ENCODE results near the gene SLC7A1. TPM values are rescaled to one million over a fixed set of nuclear protein-coding genes. Genes with fewer than 3 reads are reported as not detected.

SLC7A1 gene
- total RNA-seq, 4 donors from 2014 or later: 72.6 to 101 (median 86.7) TPM

DNA sequence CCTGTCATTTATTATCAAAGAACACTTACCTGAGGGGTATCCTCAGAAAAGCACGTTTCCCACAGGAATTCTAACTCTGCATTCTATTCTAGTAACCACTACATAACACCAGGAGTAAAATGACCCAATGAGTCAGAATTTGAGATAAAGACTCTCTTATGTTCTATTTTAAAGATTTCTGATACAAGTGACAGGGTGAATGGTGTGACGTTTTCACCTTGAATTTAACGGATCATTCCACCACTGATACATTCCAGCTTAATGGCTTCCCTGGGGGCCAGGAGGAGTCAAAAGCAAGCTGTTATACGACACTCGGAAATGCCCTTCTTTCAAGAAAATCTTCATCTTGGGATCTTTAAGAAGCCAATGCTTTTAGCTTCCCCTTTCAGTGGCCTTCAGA, 55.2 kb downstream of the SLC7A1 start:
- Histone ChIP-seq H3K9me3 (no peaks in the 10 kb centered on the region), H3K27ac (no peak overlapping the region), H3K4me1 (peaks cover 27% of the 10 kb centered on the region), H3K36me3 (peaks cover 10% of the 10 kb centered on the region), H3K4me3 (no peak overlapping the region), H3K27me3 (no peaks in the 10 kb centered on the region)
- TF ChIP-seq POLR2AphosphoS5 (IDR thresholded peaks at IDR 0.05): no peak
- TF ChIP-seq, protein P1, sequence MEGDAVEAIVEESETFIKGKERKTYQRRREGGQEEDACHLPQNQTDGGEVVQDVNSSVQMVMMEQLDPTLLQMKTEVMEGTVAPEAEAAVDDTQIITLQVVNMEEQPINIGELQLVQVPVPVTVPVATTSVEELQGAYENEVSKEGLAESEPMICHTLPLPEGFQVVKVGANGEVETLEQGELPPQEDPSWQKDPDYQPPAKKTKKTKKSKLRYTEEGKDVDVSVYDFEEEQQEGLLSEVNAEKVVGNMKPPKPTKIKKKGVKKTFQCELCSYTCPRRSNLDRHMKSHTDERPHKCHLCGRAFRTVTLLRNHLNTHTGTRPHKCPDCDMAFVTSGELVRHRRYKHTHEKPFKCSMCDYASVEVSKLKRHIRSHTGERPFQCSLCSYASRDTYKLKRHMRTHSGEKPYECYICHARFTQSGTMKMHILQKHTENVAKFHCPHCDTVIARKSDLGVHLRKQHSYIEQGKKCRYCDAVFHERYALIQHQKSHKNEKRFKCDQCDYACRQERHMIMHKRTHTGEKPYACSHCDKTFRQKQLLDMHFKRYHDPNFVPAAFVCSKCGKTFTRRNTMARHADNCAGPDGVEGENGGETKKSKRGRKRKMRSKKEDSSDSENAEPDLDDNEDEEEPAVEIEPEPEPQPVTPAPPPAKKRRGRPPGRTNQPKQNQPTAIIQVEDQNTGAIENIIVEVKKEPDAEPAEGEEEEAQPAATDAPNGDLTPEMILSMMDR (IDR thresholded peaks at IDR 0.05): no peak
- TF ChIP-seq EP300 (IDR thresholded peaks at IDR 0.05): no peak
- TF ChIP-seq POLR2A (IDR thresholded peaks at IDR 0.05): no peak
- 47% methylated on average over 5 of the region's 5 CpGs for WGBS
- DNase-seq (ENCODE audit: low spot score in 2 of 2): no peak

DNA sequence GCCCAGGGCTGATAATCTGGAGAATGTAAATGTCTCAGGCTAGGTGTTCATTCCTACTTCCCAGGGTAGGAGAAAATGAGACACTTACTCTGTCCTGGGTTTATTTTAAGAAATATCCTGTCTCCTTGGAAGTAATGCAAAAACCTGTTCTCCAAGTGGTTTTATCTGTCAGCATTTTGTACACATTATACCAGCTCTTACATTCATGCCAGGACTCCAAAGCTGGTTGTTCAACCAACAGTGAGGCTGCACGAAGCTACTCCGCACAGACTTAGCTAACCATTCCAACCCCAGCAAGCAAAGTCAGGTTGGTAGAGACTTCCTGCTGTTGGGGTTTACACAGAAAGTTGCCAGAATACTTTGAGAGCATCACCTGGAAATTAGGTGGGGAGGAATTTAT, 55.6 kb downstream of the SLC7A1 start:
- Histone ChIP-seq H3K27ac (no peak overlapping the region), H3K27me3 (no peaks in the 10 kb centered on the region), H3K4me1 (peaks cover 27% of the 10 kb centered on the region), H3K4me3 (no peak overlapping the region), H3K9me3 (no peaks in the 10 kb centered on the region), H3K36me3 (peaks cover 12% of the 10 kb centered on the region)
- TF ChIP-seq, protein P1 (IDR thresholded peaks at IDR 0.05): no peak
- TF ChIP-seq POLR2AphosphoS5 (IDR thresholded peaks at IDR 0.05): no peak
- TF ChIP-seq EP300 (IDR thresholded peaks at IDR 0.05): no peak
- no peak for TF ChIP-seq POLR2A (IDR thresholded peaks at IDR 0.05)
- no peak for DNase-seq (ENCODE audit: low spot score in 2 of 2)
- WGBS: 55% methylated on average over 2 of the region's 2 CpGs

DNA sequence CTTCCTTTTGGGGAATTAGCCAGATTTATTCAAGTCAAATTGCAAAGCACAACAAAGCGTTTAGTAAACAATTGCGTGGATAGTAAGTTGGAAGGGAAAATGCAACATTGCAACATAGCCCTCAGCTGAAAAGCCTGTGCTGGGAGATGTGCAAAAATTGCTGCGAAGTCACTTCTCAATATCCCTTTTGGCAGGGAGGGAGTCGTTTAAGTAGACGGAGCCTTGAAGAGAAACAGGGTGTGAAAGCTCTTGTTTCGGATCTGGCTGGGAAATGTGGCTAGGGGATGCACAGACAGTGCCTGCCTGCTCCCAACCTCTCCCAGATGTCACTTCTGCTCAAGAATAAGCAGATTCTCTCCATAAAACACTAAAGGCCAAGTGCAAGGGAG, 56.8 kb downstream of the SLC7A1 start:
- no peaks in the 10 kb centered on the region for H3K9me3 ChIP-seq
- peaks cover 27% of the 10 kb centered on the region for H3K4me1 ChIP-seq
- no peak for TF ChIP-seq EP300 (IDR thresholded peaks at IDR 0.05)
- no peak for TF ChIP-seq POLR2A (IDR thresholded peaks at IDR 0.05)
- TF ChIP-seq, protein P1 (IDR thresholded peaks at IDR 0.05): no peak
- TF ChIP-seq POLR2AphosphoS5 (IDR thresholded peaks at IDR 0.05): no peak
- H3K4me3 ChIP-seq: no peak overlapping the region
- no peak for DNase-seq (ENCODE audit: low spot score in 2 of 2)
- H3K27ac ChIP-seq: peak overlapping the region; percentile 24
- peaks cover 21% of the 10 kb centered on the region for H3K36me3 ChIP-seq
- H3K27me3 ChIP-seq: no peaks in the 10 kb centered on the region
- WGBS: 46% methylated on average over 6 of the region's 6 CpGs

DNA sequence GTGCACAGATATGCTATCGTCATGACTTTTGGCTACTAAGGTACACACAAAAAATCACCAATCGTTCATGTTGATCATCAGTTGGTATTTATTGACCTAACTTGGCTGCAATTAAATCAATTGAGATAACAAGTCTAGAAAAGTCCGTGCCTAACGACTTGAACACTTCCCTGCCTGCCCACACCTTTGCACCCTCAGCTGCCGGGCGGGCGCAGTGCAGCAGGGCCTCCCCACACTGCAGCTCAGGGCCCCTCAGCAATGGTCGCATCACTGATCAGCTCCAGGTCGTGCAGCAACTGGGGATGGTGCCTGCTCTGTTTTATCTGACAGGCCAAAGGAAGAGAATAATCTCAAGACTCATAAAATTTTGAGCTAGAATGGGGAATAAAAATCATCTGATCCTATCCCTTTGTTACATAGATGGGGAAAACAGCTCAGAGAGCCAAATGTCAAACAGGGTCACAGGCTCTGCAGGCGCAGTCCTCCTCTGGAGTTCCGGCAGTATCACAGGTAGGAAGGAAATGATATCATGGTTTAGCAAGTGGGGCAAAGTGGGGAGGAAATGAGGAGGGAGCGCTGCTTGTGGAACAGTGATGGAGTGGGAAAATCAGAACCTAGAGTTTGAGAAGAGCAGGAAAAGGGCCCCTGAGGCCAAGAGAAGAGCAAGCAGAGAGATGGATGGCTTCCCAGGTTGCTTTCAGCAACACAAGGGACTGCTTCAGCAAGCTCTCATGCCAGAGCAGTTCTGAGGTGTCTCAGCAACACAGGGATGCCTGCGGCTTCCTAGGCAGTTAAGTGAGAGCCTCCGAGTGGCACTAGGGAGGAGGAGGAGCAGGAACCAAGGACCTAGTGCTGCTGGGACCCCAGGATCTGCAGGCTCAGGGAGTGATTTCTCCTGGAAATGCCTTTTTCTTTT, 57.5 kb downstream of the SLC7A1 start:
- no peak overlapping the region for H3K27ac ChIP-seq
- DNase-seq (ENCODE audit: low spot score in 2 of 2): no peak

DNA sequence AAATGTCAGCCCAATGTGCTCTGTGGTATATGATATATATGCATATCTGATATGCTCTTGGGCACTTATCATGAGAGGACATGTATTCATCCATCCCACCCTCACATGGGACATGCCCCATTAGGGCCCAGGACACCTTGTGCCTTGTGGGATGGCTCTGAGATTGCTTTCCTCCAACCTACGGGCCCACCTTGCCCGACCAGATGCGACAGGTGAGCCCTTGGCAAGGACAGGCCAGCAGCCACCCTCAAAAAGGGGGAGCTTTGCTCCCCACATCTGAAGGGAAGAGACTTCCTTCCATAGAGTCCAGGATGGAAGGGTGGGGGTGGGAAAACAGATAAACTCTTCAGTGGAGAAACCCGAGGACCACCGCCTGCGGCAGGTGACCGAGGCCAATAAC, 58.6 kb downstream of the SLC7A1 start:
- Histone ChIP-seq H3K36me3 (peaks cover 33% of the 10 kb centered on the region), H3K4me3 (no peak overlapping the region), H3K27ac (no peak overlapping the region), H3K4me1 (peaks cover 35% of the 10 kb centered on the region), H3K27me3 (no peaks in the 10 kb centered on the region), H3K9me3 (no peaks in the 10 kb centered on the region)
- DNase-seq (ENCODE audit: low spot score in 2 of 2): no peak
- 77% methylated on average over 7 of the region's 7 CpGs for WGBS
- TF ChIP-seq POLR2AphosphoS5 (IDR thresholded peaks at IDR 0.05): no peak
- TF ChIP-seq EP300 (IDR thresholded peaks at IDR 0.05): no peak
- no peak for TF ChIP-seq POLR2A (IDR thresholded peaks at IDR 0.05)
- TF ChIP-seq, protein P1 (IDR thresholded peaks at IDR 0.05): no peak

More for the DNA sequence above, 57.5 kb downstream of the SLC7A1 start:
- H3K27me3 ChIP-seq: no peaks in the 10 kb centered on the region
- 76% methylated on average over 14 of the region's 14 CpGs for WGBS
- peaks cover 22% of the 10 kb centered on the region for H3K36me3 ChIP-seq
- TF ChIP-seq EP300 (IDR thresholded peaks at IDR 0.05): no peak
- TF ChIP-seq POLR2AphosphoS5 (IDR thresholded peaks at IDR 0.05): no peak
- TF ChIP-seq, protein P1 (IDR thresholded peaks at IDR 0.05): no peak
- no peak for TF ChIP-seq POLR2A (IDR thresholded peaks at IDR 0.05)
- no peak overlapping the region for H3K4me3 ChIP-seq
- H3K4me1 ChIP-seq: peaks cover 30% of the 10 kb centered on the region
- no peaks in the 10 kb centered on the region for H3K9me3 ChIP-seq

All from suprapubic skin (tissue), 4 donors.